HG02571 (cell line): Measurements from ENCODE around the gene NBAS.
"Not testable (repeated sequence)": the region's sequence is repeated elsewhere in the genome, so short reads cannot be mapped to it uniquely, and the experiment has no call there.

Experiments
- ATAC-seq: cut with Tn5 transposase; IDR thresholded peaks from one replicate; pipeline ENCODE4 v1.9.1; 2021; ENCODE audit warnings: mild to moderate bottlenecking, moderate library complexity; ENCODE audit not compliant: unreplicated experiment

Gene NBAS

DNA sequence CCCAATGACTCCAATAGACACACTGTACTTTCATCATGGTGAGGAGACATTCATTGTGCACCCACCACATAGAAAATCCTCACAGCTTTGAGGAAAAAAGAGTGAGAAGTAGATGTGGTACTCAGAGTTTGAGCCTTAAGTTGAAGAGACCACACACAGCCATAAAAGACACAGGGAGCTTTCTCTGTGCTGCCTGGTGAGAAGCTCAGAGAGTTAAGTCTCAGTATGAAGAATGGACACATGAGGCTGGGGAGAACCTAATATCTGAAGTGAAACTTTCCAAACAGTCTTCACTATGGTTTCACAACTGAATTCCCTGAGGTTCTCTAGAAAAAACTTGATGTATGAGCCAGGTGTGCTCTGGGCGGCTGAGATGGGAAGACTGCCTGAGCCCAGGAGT lies 237.9 kb downstream of the NBAS start:
- ATAC-seq = no peak

DNA sequence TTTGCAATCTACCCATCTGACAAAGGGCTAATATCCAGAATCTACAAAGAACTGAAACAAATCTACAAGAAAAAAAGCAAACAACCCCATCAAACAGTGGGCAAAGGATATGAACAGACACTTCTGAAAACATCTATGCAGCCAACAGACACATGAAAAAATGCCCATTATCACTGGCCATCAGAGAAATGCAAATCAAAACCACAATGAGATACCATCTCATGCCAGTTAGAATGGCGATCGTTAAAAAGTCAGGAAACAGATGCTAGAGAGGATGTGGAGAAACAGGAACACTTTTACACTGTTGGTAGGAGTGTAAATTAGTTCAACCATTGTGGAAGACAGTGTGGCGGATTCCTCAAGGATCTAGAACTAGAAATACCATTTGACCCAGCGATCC lies 239.7 kb downstream of the NBAS start:
- ATAC-seq = not testable (repeated sequence)

DNA sequence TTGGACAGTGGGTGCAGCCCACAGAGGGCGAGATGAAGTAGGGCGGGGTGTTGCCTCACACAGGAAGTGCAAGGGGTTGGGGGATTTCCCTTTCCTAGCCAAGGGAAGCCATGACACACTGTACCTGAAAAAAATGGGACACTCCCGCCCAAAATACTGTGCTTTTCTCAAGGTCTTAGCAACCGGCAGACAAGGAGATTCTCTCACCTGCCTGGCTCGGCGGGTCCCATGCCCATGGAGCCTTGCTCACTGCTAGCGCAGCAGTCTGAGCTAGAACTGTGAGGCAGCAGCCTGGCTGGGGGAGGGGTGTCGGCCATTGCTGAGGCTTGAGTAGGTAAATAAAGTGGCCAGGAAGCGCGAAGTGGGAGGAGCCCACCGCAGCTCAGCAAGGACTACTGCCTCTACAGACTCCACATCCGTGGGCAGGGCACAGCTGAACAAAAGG lies 244.7 kb downstream of the NBAS start:
- ATAC-seq = no peak

GRCh38 chr2:15315411-15315810 lies 245.7 kb downstream of the NBAS start:
- ATAC-seq = no peak

DNA sequence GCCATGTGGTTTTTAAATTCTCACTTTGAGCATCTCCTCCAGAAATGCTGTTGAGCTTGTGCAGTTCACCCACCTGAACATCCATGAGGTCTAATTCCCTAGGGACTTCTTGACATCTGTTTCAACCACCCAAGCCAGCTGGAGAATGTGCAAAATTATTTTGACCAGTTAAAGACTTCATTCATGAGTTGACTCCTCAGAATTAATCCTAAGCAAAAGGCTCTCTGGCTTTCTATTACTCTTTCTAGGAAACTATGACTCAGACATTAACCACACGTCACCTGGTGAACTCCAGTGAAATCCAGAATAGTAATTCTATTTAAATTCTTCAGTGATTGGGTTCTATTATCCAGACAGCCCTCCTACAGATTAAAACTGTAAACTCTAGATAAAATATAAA lies 247.5 kb downstream of the NBAS start:
- peak; percentile 79 for ATAC-seq

- no peak for ATAC-seq
Measured at GRCh38 chr2:15311926-15312325, 249.2 kb downstream of the NBAS start.

GRCh38 chr2:15311201-15311907 lies 249.8 kb downstream of the NBAS start:
- ATAC-seq = peak; percentile 54

DNA sequence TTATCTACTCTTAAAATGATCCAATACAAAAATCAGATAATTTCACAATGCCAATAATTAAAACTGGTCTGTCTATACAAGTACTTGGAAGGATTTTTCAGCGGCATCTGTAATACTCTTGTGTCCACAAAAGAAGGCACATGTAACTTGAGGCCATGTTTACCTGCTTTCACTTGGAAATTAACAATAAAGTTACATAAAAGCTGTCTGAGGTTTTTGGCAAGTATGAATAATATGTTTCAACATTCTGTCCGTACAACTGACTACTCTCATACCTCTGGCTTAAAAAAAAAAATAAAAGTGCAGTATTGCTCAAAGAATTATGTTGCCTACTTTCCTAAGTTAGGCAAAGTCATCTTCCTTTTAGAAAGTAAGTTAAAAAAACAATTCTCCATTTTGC lies 253.6 kb downstream of the NBAS start:
- no peak for ATAC-seq

DNA sequence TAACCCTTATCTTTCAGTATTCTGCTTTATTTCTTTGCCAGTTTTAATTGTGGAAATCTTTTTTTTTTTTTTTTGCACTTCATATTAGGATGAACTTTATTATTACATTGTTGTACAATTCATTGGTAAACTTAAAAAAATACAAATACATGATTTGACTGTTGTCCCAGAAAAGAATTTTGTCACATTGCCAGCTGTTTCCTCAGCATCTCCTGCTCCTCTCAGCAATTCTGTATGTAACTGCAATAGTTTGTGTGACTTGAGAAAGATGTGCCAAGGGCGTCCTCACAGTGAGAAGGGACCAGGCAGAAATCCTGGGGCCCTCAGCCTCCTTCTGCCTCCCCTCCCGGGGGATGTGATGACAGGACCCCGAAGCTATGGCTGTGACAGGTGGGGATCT lies 254.4 kb downstream of the NBAS start:
- no peak for ATAC-seq

GRCh38 chr2:15303874-15304273 lies 257.3 kb downstream of the NBAS start:
- ATAC-seq = no peak

- no peak for ATAC-seq
Measured at GRCh38 chr2:15302154-15302553, 259.0 kb downstream of the NBAS start.

GRCh38 chr2:15300624-15301573 lies 260.2 kb downstream of the NBAS start:
- no peak for ATAC-seq

- ATAC-seq = no peak
Measured at GRCh38 chr2:15299904-15300520, 261.1 kb downstream of the NBAS start.

DNA sequence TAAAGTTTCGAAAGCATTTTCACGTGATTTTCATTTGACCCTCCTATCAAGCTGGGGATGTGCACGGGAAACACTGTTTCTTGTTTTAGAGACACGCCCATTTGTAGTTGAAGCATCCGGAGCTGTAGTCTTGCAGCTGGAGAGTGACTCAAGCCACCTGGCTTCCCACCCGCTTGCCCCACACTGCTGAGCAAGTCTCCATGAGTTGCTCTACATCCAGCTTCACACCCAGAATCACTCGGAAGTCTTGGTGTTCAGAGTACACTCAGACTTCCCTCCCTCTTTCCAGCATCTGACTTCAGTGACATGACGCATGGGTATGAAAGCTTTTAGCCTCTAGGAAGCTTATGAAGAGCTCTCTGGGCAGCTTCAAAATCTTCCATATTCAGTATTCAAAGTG lies 262.4 kb downstream of the NBAS start:
- no peak for ATAC-seq

DNA sequence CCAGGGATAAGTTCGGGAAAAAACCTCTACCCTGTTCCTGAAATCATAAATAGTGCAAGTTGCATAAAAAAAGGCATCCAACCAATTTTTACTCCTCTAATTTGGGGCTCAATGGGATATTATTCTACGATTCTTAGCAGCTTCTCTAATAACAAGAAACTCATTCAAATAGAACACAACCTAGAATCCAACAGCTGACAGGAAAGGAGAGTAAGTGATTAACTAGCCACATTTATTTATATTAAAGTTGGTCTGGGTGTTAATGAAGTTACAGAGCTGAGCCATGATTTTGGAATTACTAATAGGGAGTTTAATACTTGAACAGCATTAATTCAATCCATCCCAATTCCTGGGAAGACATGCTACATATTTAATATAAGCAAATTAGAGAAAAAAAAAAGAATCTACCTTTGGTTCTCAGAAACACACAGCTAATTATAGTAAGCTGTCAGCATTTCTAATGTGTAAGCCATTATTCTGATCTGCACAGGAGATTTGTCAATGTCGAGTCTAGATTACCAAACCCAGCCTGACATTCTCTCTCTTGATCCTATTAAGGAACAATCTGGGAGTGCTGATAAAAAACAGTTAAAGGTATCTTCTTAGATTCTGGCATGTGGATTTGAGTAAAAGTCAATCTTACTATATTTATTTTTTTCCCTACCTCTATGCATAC lies 267.7 kb downstream of the NBAS start:
- no peak for ATAC-seq

DNA sequence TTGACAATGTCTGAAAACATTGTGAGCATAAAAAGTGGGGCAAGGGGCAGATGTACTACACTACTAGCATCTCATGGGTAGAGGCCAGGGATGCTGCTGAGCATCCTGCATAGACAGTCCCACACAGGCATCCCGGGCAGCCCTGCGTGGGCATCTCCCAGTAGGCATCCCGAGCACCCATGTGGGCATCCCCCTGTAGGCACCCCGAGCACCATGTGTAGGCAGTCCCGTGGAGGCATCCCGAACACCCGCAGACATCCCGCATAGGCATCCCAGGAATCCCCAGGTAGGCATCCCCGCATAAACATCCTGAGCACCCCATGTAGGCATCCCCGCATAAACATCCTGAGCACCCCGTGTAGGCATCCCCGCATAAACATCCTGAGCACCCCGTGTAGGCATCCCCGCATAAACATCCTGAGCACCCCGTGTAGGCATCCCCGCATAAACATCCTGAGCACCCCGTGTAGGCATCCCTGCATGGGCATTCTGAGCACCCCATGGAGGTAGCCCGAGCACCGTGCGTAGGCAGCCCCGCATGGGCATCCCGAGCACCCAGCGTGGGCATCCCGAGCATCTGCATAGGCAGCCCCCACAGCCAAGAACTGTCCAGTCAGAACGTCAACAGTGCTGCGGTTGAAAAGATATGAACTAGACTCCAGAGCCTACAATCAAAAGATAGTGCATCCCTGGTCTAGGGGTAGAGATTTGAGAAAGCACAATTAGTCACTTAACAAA lies 273.5 kb downstream of the NBAS start:
- no peak for ATAC-seq

- no peak for ATAC-seq
Measured at GRCh38 chr2:15284614-15285013, 276.5 kb downstream of the NBAS start.

GRCh38 chr2:15281681-15282080 lies 279.5 kb downstream of the NBAS start:
- no peak for ATAC-seq

DNA sequence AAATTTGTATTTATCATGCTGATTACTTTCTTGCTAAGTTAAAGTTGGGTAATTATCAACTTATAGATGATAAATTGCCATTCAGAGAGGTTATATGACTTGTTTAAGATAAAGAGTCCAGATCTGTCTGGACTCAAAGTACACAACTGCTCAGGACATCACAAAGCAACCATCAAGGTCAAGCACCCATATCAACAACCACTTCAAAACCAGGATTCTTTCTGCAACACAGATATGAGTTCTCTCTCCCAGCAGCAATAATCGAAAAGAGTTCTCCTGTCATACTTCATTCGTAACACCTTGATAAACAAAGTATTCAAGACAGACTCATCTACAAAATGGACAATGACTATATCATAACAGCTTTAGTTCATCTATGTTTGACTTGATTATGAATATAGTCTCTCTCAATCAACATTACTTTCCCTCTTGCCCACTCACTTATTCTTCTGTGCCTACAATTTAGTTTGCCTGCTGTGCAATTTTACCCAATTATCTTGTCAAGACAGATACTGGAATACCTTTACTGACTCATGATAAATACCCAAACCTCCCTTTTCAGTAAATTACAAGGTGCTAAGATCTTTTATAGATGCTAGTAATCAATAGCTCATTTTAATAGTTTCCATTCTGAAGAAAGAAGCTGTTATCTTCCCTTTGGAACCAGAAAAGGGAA lies 281.8 kb downstream of the NBAS start:
- ATAC-seq = no peak

DNA sequence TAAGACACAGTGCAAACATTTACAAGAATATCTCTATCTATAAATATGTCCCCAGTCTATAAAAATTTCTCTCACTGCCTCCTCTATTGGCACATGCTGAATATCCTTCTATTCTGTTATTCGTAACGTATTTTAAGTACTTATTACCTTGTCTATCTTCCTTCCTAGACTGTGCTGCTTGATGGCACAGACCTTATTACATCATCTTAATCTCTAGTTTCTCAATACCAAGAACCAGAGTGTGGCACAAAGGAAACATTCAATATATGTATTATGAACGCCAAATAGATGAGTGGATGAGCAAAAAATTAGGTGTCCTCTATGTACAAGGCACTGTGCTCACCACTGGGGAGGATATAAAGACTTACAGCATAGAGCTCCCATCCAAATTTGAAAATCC lies 282.8 kb downstream of the NBAS start:
- no peak for ATAC-seq
